Activated naive CD8-positive, alpha-beta T cell treated with anti-CD3 and anti-CD28 coated beads, Interleukin-2, amount 10 ng/mL, durations not matched to agents 7 days and 5 days (primary cell): ENCODE results near the gene SLC25A21. TPM values are rescaled to one million over a fixed set of nuclear protein-coding genes. Genes with fewer than 3 reads are reported as not detected.
"Not testable (repeated sequence)": the region's sequence is repeated elsewhere in the genome, so short reads cannot be mapped to it uniquely, and the experiment has no call there.

ENCODE experiments used
- ATAC-seq: fragments of 150-1000 bp; cut with Tn5 transposase; one replicate; pipeline ENCODE4 v1.10.0; 2021; ENCODE audit warnings: low read depth, moderate library complexity
- POLR2A ChIA-PET: fragments of 350-600 bp; sonication (Branson Sonifier 250); formaldehyde crosslinking; loops from one replicate; lab custom pipeline; 2021; ENCODE audit warnings: antibody characterized with exemption; lab: Charles Lee
- DNase-seq: peaks from one replicate; pipeline ENCODE4 v3.0.0; 2021
- H3K27ac Mint-ChIP-seq: one replicate; pipeline ENCODE4 v1.8.0; 2022; ENCODE audit warnings: mild to moderate bottlenecking, mixed read lengths
- H3K27me3 Mint-ChIP-seq: one replicate; pipeline ENCODE4 v1.8.0; 2022; ENCODE audit warnings: mild to moderate bottlenecking, moderate library complexity, mixed read lengths
- H3K36me3 Mint-ChIP-seq: one replicate; pipeline ENCODE4 v1.8.0; 2021; ENCODE audit warnings: mild to moderate bottlenecking, mixed read lengths
- H3K4me1 Mint-ChIP-seq: one replicate; pipeline ENCODE4 v1.8.0; 2021; ENCODE audit warnings: mixed read lengths
- H3K4me3 Mint-ChIP-seq: one replicate; pipeline ENCODE4 v1.8.0; 2022; ENCODE audit warnings: mild to moderate bottlenecking, moderate library complexity, mixed read lengths
- H3K9me3 Mint-ChIP-seq: one replicate; pipeline ENCODE4 v1.8.0; 2021; ENCODE audit warnings: mixed read lengths
- total RNA-seq, 2 experiments: library from RNA; stranded (reverse); gene quantifications; one replicate each; pipeline ENCODE4 v1.2.3, GENCODE V29; 2021

SLC25A21 gene
- total RNA-seq, 2 experiments from 2014 or later: not detected

DNA sequence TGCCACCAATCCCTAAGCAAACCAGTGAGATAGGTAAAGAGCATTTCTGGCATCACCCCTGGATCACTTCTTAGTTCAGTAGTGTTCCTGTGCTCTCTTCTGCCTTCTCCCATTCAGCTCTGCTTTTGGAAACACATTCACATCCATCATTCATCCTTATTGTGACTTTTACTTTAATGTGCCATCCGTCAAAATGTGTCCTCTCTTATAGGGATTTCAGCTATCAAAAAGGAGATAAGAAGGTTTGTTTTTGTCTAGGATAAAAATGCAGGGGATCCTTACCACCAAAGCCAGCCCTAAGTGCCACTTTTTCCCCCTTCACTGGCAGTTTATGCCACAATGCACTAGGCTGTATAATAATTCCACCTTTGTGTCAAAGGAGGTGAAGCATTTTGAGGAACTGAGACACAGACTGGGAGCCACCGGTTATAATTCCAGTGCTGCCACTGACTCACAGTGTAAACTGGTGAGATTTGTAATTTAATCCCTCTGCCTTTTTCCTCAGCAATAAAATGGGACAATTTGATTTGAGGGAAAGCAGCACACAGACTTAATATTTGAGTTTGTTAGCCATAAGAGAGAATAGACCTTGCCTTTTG is 352.2 kb downstream of the SLC25A21 start:
- no peaks in the 10 kb centered on the region for H3K9me3 Mint-ChIP-seq
- no peak overlapping the region for H3K4me3 Mint-ChIP-seq
- DNase-seq: no peak
- no peaks in the 10 kb centered on the region for H3K27me3 Mint-ChIP-seq
- POLR2A ChIA-PET: no interaction called here
- no peaks in the 10 kb centered on the region for H3K36me3 Mint-ChIP-seq
- no peak overlapping the region for H3K27ac Mint-ChIP-seq
- no peaks in the 10 kb centered on the region for H3K4me1 Mint-ChIP-seq
- ATAC-seq: no peak

DNA sequence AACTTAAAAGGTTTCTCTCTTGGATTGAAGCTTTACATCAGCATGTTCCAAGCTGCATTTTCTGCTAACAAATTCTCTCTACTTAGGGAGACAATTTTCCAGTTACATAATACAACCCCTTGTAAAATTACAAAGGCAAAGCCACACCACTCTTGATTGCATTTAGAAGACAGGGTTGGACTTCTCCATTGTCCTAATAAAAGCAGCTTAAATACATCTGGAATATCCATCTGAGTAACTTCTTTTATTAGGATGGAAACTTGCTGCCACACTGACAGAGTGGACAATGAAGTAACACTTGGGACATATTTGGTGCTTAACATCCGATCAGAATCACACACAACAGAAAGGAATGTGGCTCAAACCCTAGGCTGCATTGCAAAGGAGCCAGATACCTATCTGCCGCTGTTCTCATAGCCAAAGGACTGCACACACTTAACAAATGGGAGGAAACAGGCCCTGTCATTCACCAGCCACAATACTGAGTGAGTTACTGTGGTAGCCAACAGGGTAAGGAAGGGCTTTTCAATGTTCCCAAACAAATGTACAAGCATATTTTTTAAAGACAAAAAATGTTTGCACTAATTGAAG is 353.5 kb downstream of the SLC25A21 start:
- ATAC-seq (no peak), DNase-seq (no peak)
- Mint-ChIP-seq H3K9me3 (peaks cover 3% of the 10 kb centered on the region), H3K36me3 (no peaks in the 10 kb centered on the region), H3K4me3 (no peak overlapping the region), H3K27ac (no peak overlapping the region), H3K4me1 (no peaks in the 10 kb centered on the region), H3K27me3 (no peaks in the 10 kb centered on the region)
- POLR2A ChIA-PET: no interaction called here

DNA sequence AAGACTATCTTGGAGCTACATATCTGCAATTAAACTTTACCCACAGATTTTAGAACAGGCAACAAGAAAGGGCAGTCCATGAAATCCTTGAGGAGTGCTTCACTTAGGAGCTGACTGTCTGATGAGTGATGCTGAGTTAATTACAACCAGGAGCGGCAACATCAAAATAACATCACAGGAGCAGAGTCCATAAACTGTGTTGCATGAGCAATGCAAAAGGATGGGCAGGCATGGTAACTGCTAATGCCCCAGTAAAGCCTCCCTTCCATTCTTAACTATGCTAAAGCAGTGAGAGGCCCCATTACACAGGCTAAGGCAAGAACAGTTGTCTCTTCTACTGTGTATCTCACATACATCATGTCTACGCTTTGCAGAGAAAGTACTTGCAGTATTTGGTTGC is 354.2 kb downstream of the SLC25A21 start:
- no peak overlapping the region for H3K27ac Mint-ChIP-seq

DNA sequence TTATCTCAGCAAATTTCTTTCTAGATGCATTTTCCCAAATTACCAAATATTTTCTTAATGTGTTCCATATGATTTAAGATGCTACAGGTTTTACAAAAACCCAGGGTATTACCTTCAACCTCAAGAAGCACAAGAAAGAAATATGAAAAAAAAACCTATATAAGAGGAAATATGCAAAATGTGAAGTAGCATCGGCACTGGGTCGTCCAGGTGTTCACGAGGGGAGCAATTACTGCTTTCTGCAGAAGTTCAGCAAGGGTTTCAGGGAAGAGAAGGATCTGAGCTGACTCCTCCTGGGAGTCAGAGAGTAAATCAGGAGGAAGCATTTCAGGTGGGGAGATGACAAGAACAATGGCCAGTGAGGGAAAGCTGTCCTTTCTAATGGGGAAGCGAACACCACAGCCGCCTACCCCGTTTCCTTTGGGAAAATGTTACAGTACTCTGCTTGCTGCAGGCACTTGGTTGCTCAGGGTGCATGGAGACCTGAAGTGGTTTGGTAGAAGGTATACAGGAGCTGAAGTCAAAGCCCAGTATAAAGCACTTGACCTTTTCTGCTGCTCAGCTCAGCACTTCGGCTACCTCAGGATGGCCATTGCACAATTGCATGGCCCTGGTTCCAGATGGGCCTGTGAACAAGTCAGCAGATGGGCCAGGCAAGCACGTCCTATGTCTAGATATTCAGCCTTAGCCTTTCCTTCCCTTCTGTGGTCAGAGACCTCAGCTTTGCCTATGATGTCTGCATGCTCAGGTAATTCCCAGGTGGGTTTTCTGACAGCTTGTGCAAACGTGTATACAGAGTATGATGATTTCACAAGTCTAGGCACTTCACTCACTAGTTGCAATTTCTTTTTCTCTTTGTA is 355.1 kb downstream of the SLC25A21 start:
- peaks cover 3% of the 10 kb centered on the region for H3K9me3 Mint-ChIP-seq
- H3K4me1 Mint-ChIP-seq: no peaks in the 10 kb centered on the region
- ATAC-seq (no peak), DNase-seq (no peak)
- no peak overlapping the region for H3K27ac Mint-ChIP-seq
- no peaks in the 10 kb centered on the region for H3K36me3 Mint-ChIP-seq
- POLR2A ChIA-PET: no interaction called here
- H3K4me3 Mint-ChIP-seq: no peak overlapping the region
- no peaks in the 10 kb centered on the region for H3K27me3 Mint-ChIP-seq

More for the DNA sequence above, 354.2 kb downstream of the SLC25A21 start:
- Mint-ChIP-seq H3K4me3 (no peak overlapping the region), H3K27me3 (no peaks in the 10 kb centered on the region), H3K4me1 (no peaks in the 10 kb centered on the region), H3K36me3 (no peaks in the 10 kb centered on the region), H3K9me3 (peaks cover 3% of the 10 kb centered on the region)
- DNase-seq (no peak), ATAC-seq (no peak)
- POLR2A ChIA-PET: no interaction called here

DNA sequence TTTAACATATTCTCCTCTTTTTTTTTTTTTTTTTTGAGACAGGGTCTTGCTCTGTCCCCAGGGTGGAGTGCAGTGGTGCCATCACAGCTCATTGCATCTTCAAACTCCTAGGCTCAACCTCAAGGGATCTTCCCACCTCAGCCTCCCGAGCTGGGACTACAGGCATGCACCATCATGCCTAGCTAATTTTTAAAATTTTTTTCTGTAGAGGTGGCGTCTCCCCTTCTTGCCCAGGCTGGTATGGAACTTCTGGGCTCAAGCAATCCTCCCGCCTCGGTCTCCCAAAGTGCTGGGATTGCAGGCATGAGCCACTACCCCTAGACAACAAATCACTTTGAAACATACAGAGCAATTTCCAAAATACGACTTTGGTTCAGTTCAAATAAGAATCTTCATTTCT is 355.9 kb downstream of the SLC25A21 start:
- ATAC-seq (no peak), DNase-seq (no peak)
- Mint-ChIP-seq H3K4me1 (no peaks in the 10 kb centered on the region), H3K4me3 (no peak overlapping the region), H3K27ac (no peak overlapping the region), H3K27me3 (no peaks in the 10 kb centered on the region), H3K9me3 (peaks cover 3% of the 10 kb centered on the region), H3K36me3 (no peaks in the 10 kb centered on the region)
- POLR2A ChIA-PET: no interaction called here

DNA sequence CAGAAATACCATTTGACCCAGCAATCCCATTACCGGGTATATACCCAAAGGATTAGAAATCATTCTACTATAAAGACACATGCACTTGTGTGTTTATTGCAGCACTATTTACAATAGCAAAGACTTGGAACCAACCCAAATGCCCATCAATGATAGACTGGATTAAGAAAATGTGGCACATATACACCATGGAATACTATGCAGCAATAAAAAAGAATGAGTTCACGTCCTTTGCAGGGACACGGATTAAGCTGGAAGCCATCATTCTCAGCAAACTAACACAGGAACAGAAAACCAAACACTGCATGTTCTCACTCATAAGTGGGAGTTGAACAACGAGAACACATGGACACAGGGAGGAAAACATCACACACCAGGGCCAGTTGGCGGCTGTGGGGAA is 357.6 kb downstream of the SLC25A21 start:
- H3K36me3 Mint-ChIP-seq, H3K4me3 Mint-ChIP-seq, H3K27ac Mint-ChIP-seq, POLR2A ChIA-PET, H3K4me1 Mint-ChIP-seq, DNase-seq, H3K27me3 Mint-ChIP-seq, ATAC-seq, H3K9me3 Mint-ChIP-seq: not testable (repeated sequence)

DNA sequence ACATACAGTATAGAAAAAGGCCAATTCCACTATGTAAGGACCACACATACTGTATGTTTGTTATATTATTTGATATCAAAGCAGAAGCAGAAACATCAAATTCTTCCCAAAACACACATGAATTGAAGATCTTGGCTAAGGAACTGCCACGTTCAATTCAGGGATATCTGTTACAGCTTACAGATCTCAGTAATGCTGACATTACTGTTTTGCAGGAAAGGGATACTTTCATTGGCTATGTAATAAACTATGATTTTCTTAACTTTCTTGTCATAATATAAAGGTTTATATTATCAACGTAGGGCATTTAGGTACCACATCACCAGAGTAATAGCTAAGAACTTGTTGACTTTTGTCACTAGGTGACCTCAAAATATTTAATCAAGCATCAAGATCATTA is 362.2 kb downstream of the SLC25A21 start:
- Mint-ChIP-seq H3K27ac (no peak overlapping the region), H3K9me3 (peaks cover 3% of the 10 kb centered on the region), H3K27me3 (no peaks in the 10 kb centered on the region), H3K4me3 (no peak overlapping the region), H3K4me1 (no peaks in the 10 kb centered on the region), H3K36me3 (no peaks in the 10 kb centered on the region)
- DNase-seq (no peak), ATAC-seq (no peak)
- POLR2A ChIA-PET: no interaction called here

DNA sequence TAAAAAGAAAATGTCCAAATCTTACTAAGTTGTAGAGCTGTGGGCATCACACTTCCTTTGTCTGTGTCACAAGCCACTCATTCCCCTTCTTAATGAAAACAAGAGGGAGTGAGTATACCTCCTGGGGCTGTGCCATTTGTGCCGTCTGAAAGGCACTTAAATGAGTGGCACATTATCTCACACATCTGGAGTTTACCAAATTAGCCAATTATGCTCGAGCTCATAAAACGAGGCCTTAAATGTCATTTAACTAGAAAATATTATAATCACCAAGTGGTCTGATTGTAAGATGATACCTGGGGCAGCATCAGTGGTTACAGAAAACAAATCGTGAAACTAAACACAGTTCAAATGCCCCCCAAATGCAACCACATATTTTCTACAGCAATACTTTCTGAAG is 364.7 kb downstream of the SLC25A21 start:
- DNase-seq: no peak
- H3K4me3 Mint-ChIP-seq: no peak overlapping the region
- no peaks in the 10 kb centered on the region for H3K9me3 Mint-ChIP-seq
- H3K4me1 Mint-ChIP-seq: no peaks in the 10 kb centered on the region
- POLR2A ChIA-PET: no interaction called here
- H3K27ac Mint-ChIP-seq: no peak overlapping the region
- H3K36me3 Mint-ChIP-seq: no peaks in the 10 kb centered on the region
- no peaks in the 10 kb centered on the region for H3K27me3 Mint-ChIP-seq
- no peak for ATAC-seq

DNA sequence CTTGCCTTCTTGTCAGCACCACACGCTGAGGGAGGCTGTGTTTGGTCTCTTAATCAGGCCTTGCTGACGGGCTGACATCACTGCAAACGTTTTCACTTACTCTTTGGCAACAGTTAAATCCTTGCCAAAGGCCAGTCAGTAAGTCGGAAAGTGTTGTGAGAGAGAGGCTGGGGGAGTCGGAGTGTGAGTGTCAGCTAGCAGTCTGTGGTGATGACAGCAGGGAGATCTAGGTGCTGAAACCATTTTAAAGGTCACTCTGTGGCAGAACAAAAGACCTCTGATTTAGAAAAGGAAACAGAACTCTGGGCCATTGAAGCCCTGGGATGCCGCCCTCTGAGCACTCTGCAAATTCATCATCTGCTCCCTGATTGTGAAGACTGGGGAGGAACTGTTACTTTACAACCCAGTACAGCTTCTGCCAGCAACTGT is 367.3 kb downstream of the SLC25A21 start:
- no peak overlapping the region for H3K27ac Mint-ChIP-seq
- H3K4me1 Mint-ChIP-seq: no peaks in the 10 kb centered on the region
- no peak overlapping the region for H3K4me3 Mint-ChIP-seq

DNA sequence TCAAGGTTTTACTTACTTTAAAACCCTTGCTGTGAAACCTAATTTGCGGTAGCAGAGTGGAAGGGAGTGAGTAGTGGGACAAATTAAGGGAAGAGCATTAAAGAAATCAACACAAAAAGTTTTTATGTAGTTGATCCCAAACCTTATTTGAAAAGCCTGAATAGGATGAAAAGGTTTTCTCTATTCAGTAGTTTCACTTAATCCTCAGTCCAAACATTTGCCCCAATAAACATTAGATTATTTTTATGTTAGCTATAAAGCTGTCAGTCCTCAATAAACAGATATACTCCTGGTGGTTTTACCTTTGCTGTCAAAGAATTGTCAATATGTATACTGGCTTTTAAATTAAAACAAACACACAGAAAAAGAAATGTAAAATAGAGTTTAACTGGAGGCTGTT is 374.8 kb downstream of the SLC25A21 start:
- POLR2A ChIA-PET: no interaction called here
- ATAC-seq (no peak), DNase-seq (no peak)
- H3K27me3 Mint-ChIP-seq: peaks cover 3% of the 10 kb centered on the region
- no peaks in the 10 kb centered on the region for H3K9me3 Mint-ChIP-seq
- no peak overlapping the region for H3K4me3 Mint-ChIP-seq
- no peaks in the 10 kb centered on the region for H3K36me3 Mint-ChIP-seq
- no peaks in the 10 kb centered on the region for H3K4me1 Mint-ChIP-seq
- H3K27ac Mint-ChIP-seq: no peak overlapping the region

More for the DNA sequence above, 367.3 kb downstream of the SLC25A21 start:
- Mint-ChIP-seq H3K9me3 (no peaks in the 10 kb centered on the region), H3K27me3 (no peaks in the 10 kb centered on the region), H3K36me3 (no peaks in the 10 kb centered on the region)
- POLR2A ChIA-PET: no interaction called here
- DNase-seq (no peak), ATAC-seq (no peak)

DNA sequence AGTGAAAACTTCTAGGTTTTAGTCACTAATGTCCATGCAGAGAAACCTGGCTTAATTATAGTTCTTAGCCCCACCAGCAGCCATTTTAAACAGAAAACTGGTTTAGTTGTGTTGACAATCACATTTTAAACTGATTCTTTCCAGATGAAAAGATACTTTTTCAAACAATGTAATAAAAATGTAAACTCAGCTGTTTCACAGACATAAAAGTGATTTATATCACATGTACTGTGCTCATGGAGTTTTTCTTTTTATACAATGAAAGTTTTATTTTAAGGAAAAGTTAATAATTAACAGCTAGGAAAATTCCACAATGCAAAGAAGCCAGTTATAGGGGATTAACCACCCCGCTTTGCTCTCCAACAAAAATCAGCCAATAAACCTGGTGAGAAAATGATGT is 381.0 kb downstream of the SLC25A21 start:
- DNase-seq: no peak
- no peaks in the 10 kb centered on the region for H3K4me1 Mint-ChIP-seq
- POLR2A ChIA-PET: no interaction called here
- ATAC-seq: no peak
- no peaks in the 10 kb centered on the region for H3K36me3 Mint-ChIP-seq
- no peaks in the 10 kb centered on the region for H3K27me3 Mint-ChIP-seq
- no peak overlapping the region for H3K4me3 Mint-ChIP-seq
- H3K27ac Mint-ChIP-seq: no peak overlapping the region
- no peaks in the 10 kb centered on the region for H3K9me3 Mint-ChIP-seq

DNA sequence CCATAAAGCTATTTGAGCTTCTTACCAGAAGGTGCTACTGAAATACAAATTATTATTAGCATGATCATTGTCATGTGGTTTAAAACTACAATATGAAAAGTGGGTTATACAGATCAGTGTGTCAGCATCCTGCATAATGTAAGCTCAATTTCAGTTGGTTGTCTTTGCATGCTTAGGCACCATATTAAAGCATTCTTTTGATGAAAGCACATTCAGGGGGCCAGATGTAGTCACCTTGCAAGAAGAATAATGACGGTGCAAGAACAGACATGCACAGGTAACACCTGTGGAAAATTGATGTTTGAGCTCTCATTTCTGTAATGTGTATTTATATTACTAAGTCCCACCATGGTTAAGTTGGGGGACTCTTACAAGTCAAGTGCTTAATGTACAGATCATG is 386.9 kb downstream of the SLC25A21 start:
- Mint-ChIP-seq H3K9me3 (peaks cover 4% of the 10 kb centered on the region), H3K4me1 (no peaks in the 10 kb centered on the region), H3K36me3 (no peaks in the 10 kb centered on the region), H3K27me3 (no peaks in the 10 kb centered on the region), H3K4me3 (no peak overlapping the region), H3K27ac (no peak overlapping the region)
- ATAC-seq (no peak), DNase-seq (no peak)
- POLR2A ChIA-PET: no interaction called here

DNA sequence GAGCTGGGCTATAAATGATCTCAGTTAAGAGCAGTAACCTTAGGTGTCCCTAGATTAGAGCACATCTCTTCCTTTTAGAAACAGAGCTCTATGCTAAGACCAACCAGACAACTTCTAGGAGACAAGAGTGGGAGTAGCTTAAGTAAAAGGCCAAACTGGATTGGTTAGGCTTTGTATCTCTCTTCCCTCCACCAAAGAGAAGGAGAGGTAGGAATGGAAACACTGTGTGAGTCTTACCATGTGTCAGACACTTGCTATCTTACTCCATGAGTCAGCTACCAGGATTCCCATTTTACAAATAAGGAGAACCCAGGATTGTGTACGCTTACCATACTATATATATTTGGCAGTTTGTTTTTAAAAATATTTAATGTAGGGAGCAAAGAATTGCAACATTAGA is 387.9 kb downstream of the SLC25A21 start:
- ATAC-seq (no peak), DNase-seq (no peak)
- POLR2A ChIA-PET: no interaction called here
- no peak overlapping the region for H3K4me3 Mint-ChIP-seq
- H3K4me1 Mint-ChIP-seq: no peaks in the 10 kb centered on the region
- no peaks in the 10 kb centered on the region for H3K36me3 Mint-ChIP-seq
- no peaks in the 10 kb centered on the region for H3K27me3 Mint-ChIP-seq
- H3K9me3 Mint-ChIP-seq: peaks cover 4% of the 10 kb centered on the region
- no peak overlapping the region for H3K27ac Mint-ChIP-seq

DNA sequence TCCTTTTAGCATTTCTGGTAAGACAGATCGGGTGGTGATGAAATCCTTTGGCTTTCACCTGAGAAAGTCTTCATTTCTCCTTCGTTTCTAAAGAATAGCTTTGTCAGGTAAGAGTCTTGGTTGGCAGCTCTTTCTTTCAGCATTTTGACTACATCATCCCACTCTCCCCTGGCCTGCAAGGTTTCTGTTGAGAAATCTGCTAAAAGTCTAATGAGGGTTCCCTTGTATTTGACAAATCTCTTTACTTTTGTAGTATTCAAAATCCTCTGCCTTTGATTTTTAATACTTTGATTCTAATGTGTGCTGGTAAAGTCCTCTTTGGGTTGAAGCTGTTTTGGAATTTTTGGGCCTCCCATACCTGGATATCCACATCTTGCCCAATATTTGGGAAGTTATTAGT is 390.5 kb downstream of the SLC25A21 start:
- no peaks in the 10 kb centered on the region for H3K36me3 Mint-ChIP-seq
- H3K9me3 Mint-ChIP-seq: peaks cover 4% of the 10 kb centered on the region
- no peak overlapping the region for H3K27ac Mint-ChIP-seq
- no peaks in the 10 kb centered on the region for H3K4me1 Mint-ChIP-seq
- POLR2A ChIA-PET: no interaction called here
- ATAC-seq: no peak
- no peaks in the 10 kb centered on the region for H3K27me3 Mint-ChIP-seq
- H3K4me3 Mint-ChIP-seq: no peak overlapping the region
- no peak for DNase-seq
